ENCODE measurements around the gene NAA80.

Gene NAA80

DNA sequence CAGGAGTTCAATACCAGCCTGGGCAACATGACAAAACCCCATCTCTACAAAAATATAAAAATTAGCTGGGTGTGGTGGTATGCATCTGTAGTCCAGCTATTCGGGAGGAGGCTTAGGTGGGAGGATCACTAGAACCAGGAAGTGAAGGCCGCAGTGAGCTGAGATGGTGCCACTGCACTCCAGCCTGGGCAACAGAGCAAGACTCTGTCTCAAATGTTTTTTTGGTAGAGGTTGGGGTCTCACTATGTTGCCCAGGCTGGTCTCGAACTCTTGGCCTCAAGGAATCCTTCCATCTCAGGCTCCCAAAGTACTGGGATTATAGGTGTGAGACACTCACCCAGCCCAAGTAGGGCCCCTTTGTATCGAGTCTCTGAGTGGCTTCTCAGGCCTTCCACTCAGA is 5.1 kb downstream of the NAA80 start:
- Histone ChIP-seq H3K9me2 (replicated peaks; ENCODE audit: control insufficient read depth, low read length) (no peaks in the 10 kb centered on the region), H3F3A (ENCODE audit: control insufficient read depth, insufficient read depth) (no peaks in the 10 kb centered on the region), H3K27me3 (ENCODE audit: control insufficient read depth, low read length) (no peaks in the 10 kb centered on the region), H3K9me3 (ENCODE audit: control insufficient read depth, insufficient read depth, low read length) (no peaks in the 10 kb centered on the region), H3K27ac (ENCODE audit: low read depth, low read length) (no peak overlapping the region), H3K4me3 (ENCODE audit: low read length) (no peak overlapping the region), H4K20me1 (ENCODE audit: control insufficient read depth, insufficient read depth, low read depth, low read length) (no peaks in the 10 kb centered on the region), H3K4me2 (ENCODE audit: low read length) (no peak overlapping the region), H3K36me3 (ENCODE audit: control insufficient read depth, low read length) (peaks cover 25% of the 10 kb centered on the region), H3K79me2 (ENCODE audit: control insufficient read depth, low read length) (peaks cover 34% of the 10 kb centered on the region), H3K4me1 (ENCODE audit: control insufficient read depth, low read length) (peaks cover 23% of the 10 kb centered on the region)
- TF ChIP-seq, protein P1, sequence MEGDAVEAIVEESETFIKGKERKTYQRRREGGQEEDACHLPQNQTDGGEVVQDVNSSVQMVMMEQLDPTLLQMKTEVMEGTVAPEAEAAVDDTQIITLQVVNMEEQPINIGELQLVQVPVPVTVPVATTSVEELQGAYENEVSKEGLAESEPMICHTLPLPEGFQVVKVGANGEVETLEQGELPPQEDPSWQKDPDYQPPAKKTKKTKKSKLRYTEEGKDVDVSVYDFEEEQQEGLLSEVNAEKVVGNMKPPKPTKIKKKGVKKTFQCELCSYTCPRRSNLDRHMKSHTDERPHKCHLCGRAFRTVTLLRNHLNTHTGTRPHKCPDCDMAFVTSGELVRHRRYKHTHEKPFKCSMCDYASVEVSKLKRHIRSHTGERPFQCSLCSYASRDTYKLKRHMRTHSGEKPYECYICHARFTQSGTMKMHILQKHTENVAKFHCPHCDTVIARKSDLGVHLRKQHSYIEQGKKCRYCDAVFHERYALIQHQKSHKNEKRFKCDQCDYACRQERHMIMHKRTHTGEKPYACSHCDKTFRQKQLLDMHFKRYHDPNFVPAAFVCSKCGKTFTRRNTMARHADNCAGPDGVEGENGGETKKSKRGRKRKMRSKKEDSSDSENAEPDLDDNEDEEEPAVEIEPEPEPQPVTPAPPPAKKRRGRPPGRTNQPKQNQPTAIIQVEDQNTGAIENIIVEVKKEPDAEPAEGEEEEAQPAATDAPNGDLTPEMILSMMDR (IDR thresholded peaks at IDR 0.05; ENCODE audit: low read depth, low read length, poor library complexity, severe bottlenecking), result no peak
- TF ChIP-seq EZH2phosphoT487 (IDR thresholded peaks at IDR 0.05; ENCODE audit: borderline replicate concordance, low read length), result no peak

DNA sequence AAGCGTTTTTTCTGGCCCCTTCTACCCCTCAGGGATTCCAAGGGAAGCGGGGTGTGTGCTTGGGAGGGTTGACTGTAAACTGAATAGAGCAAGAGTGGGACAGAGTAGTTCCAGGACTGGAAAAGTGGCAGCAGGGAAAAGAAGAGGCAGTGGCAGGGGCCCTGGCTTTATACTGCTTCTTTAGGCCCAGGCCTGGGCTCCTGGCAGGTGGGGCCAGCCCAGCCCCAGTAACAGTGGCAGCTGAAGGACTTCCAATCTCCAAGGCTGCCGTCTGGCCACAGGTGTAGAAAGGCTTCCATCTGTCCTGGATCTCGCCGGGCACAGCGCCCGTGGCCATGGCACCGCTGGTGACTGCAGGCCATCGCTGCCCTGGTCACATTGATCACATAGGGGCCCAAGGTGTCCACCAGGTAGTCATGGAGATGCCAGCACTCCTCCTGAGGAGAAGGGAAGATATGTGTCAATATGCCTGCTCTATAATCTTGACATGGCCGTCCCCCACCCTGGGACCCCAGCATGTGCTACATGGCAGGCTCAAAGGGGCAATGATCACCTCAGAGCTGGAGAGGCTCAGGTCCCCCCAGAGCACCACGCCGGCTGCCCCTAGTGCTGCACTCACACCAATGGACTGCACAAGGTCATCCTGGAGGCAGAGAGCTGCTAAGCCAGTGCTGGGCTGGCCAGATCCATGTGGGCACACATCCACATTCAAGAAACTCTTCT is 6.0 kb downstream of the NAA80 start:
- Histone ChIP-seq H3K27ac (ENCODE audit: low read depth, low read length) (peak overlapping the region; percentile 8; the same call in 1 of the 2 replicates), H3K4me1 (ENCODE audit: control insufficient read depth, low read length) (peaks cover 19% of the 10 kb centered on the region), H3K4me2 (ENCODE audit: low read length) (peak overlapping the region; percentile 82), H3F3A (ENCODE audit: control insufficient read depth, insufficient read depth) (no peaks in the 10 kb centered on the region), H3K36me3 (ENCODE audit: control insufficient read depth, low read length) (peaks cover 34% of the 10 kb centered on the region), H4K20me1 (ENCODE audit: control insufficient read depth, insufficient read depth, low read depth, low read length) (no peaks in the 10 kb centered on the region), H3K4me3 (ENCODE audit: low read length) (peak overlapping the region; percentile 96), H3K79me2 (ENCODE audit: control insufficient read depth, low read length) (peaks cover 33% of the 10 kb centered on the region), H3K27me3 (ENCODE audit: control insufficient read depth, low read length) (no peaks in the 10 kb centered on the region), H3K9me2 (replicated peaks; ENCODE audit: control insufficient read depth, low read length) (no peaks in the 10 kb centered on the region), H3K9me3 (ENCODE audit: control insufficient read depth, insufficient read depth, low read length) (no peaks in the 10 kb centered on the region)
- TF ChIP-seq, protein P1 (IDR thresholded peaks at IDR 0.05; ENCODE audit: low read depth, low read length, poor library complexity, severe bottlenecking), result no peak
- TF ChIP-seq EZH2phosphoT487 (IDR thresholded peaks at IDR 0.05; ENCODE audit: borderline replicate concordance, low read length), result no peak

DNA sequence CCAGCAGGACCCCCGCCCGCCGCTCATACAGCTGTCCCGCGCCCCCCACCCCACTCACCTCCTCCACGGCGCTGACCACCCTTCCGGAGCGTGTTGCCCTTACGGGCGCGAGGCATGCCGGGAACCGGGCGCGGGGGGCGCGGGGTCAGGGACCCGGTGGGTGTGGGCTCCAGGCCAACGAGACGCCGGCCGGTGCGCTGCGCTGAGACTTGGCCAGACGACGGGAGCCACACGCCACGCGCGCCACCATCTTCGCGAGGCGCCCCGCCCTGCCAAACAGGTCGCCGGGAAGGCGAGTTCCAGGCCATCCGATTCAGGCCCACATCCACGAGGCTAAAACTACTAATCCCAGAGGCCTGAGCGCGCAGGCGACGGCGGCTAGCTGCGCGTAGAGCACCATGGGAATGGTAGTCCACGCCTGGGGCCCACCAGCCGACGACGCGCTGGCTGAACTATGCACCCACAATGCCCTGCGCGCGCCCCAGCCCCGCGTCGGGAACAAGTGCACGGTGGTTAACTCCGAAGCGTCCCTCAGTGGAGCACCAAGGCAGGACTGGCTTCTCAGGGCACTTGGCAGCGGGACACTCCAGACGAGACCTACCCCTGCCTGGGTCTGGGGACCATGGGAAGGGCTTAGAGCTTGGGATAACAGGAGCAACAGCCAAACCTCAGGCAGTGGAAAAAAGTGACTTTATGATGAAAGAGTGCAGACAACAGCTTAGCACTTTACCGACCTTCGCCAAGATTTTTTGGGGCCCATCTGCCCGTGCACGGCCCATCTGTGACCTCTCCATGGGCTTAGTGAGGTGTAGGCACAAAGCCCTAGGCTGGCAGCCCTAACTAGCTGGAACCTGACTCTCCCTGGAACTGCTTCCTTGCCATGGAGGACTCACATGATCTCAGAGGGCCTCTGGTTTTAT is 6.8 kb downstream of the NAA80 start, which contains the start of gene IFRD2:
Gene IFRD2, minus strand, starts transcription at position 271 of the 920 bp plus-strand sequence. Its CDS starts 155 bp downstream, at position 116.
- Histone ChIP-seq H3K27me3 (ENCODE audit: control insufficient read depth, low read length) (no peaks in the 10 kb centered on the region), H4K20me1 (ENCODE audit: control insufficient read depth, insufficient read depth, low read depth, low read length) (no peaks in the 10 kb centered on the region), H3K27ac (ENCODE audit: low read depth, low read length) (peak within 1 kb of the TSS; percentile 42), H3K4me1 (ENCODE audit: control insufficient read depth, low read length) (peaks cover 16% of the 10 kb centered on the region), H3K4me2 (ENCODE audit: low read length) (peak within 1 kb of the TSS; percentile 82), H3K79me2 (ENCODE audit: control insufficient read depth, low read length) (peaks cover 32% of the 10 kb centered on the region), H3K4me3 (ENCODE audit: low read length) (peak within 1 kb of the TSS; percentile 96), H3K9me2 (replicated peaks; ENCODE audit: control insufficient read depth, low read length) (no peaks in the 10 kb centered on the region), H3K9me3 (ENCODE audit: control insufficient read depth, insufficient read depth, low read length) (no peaks in the 10 kb centered on the region), H3K36me3 (ENCODE audit: control insufficient read depth, low read length) (peaks cover 41% of the 10 kb centered on the region), H3F3A (ENCODE audit: control insufficient read depth, insufficient read depth) (no peaks in the 10 kb centered on the region)
- no peak for TF ChIP-seq EZH2phosphoT487 (IDR thresholded peaks at IDR 0.05; ENCODE audit: borderline replicate concordance, low read length)

Measured in DOHH2 (cell line).